AG04450 (cell line): Measurements from ENCODE around the gene SCUBE1. TPM values are rescaled to one million over a fixed set of nuclear protein-coding genes. Genes with fewer than 3 reads are reported as not detected.

Source experiments
- CTCF ChIA-PET: fragments of 300-600, 350-600 bp; formaldehyde crosslinking; extraction: SDS; loops from one replicate; lab custom pipeline; 2022; ENCODE audit warnings: antibody characterized with exemption, inconsistent platforms; lab: Charles Lee
- POLR2A ChIA-PET: fragments of 350-600 bp; formaldehyde crosslinking; extraction: SDS; loops from one replicate; lab custom pipeline; 2021; ENCODE audit warnings: antibody characterized with exemption, inconsistent platforms; lab: Yijun Ruan, JAX
- DNase-seq: peaks from one replicate; pipeline ENCODE4 v3.0.0-alpha.2; 2011; ENCODE audit warnings: low read depth, low spot score
- H3K27ac ChIP-seq: one replicate; pipeline ENCODE4 v1.5.1; 2012; ENCODE audit warnings: low read depth, low read length, control low read depth
- H3K27me3 ChIP-seq: one replicate; pipeline ENCODE4 v1.6.0; 2012; ENCODE audit warnings: low read length; ENCODE audit not compliant: control insufficient read depth, insufficient read depth
- H3K4me3 ChIP-seq: 2 replicates; pipeline ENCODE4 v1.5.1; 2011; ENCODE audit warnings: mild to moderate bottlenecking, low read depth, low read length, control low read depth
- H3K9me3 ChIP-seq: 2 replicates; pipeline ENCODE4 v1.5.1; 2012; ENCODE audit warnings: low read length; ENCODE audit not compliant: control insufficient read depth, insufficient read depth
- CTCF ChIP-seq: IDR thresholded peaks from 2 replicates; pipeline ENCODE4 v1.5.1; 2011; ENCODE audit warnings: low read depth, low read length, control low read depth, inconsistent platforms
- polyA plus RNA-seq: library from polyadenylated mRNA; depleted of rRNA; stranded (reverse); fragments of >200 nt; gene quantifications from 2 replicates; pipeline ENCODE4 v1.2.3, GENCODE V29; 2011

SCUBE1 gene
- polyA plus RNA-seq, 1 experiment: not detected

- Histone ChIP-seq H3K27me3 (no peaks in the 10 kb centered on the region), H3K9me3 (no peaks in the 10 kb centered on the region; the same call in 1 of the 2 replicates), H3K27ac (no peak overlapping the region), H3K4me3 (no peak overlapping the region)
- TF ChIP-seq CTCF: no peak
- POLR2A ChIA-PET: interaction anchor here (1.5 kb wide), 1 partner anchor 8 kb away, joined by 9 read pairs; no protein-coding TSS in a partner anchor
- CTCF ChIA-PET: no interaction called here
- no peak for DNase-seq
These were observed 171.6 kb downstream of the SCUBE1 start for GRCh38 chr22:43171607-43172006.

GRCh38 chr22:43171019-43171491 lies 172.1 kb downstream of the SCUBE1 start:
- Histone ChIP-seq H3K27me3 (no peaks in the 10 kb centered on the region), H3K9me3 (no peaks in the 10 kb centered on the region; the same call in 1 of the 2 replicates), H3K4me3 (no peak overlapping the region), H3K27ac (no peak overlapping the region)
- POLR2A ChIA-PET: no interaction called here
- CTCF ChIA-PET: no interaction called here
- no peak for TF ChIP-seq CTCF
- no peak for DNase-seq

GRCh38 chr22:43170131-43170480 lies 173.1 kb downstream of the SCUBE1 start:
- POLR2A ChIA-PET: no interaction called here
- CTCF ChIA-PET: no interaction called here
- H3K27ac ChIP-seq: no peak overlapping the region
- H3K4me3 ChIP-seq: no peak overlapping the region
- no peak for TF ChIP-seq CTCF
- no peak for DNase-seq
- H3K9me3 ChIP-seq: no peaks in the 10 kb centered on the region; the same call in 1 of the 2 replicates
- no peaks in the 10 kb centered on the region for H3K27me3 ChIP-seq

- ChIA-PET CTCF (no interaction called here), POLR2A (no interaction called here)
- Histone ChIP-seq H3K4me3 (no peak overlapping the region), H3K27ac (no peak overlapping the region), H3K27me3 (no peaks in the 10 kb centered on the region), H3K9me3 (no peaks in the 10 kb centered on the region; the same call in 1 of the 2 replicates)
- no peak for TF ChIP-seq CTCF
- no peak for DNase-seq
These were observed 173.7 kb downstream of the SCUBE1 start for GRCh38 chr22:43169310-43170130.
